PC-9 (cell line): ENCODE data around the gene SERPINB4.

Experiments used
- EZH2 ChIP-seq: fragments of 200-600 bp; sonication (generic); IDR thresholded peaks from 2 replicates; pipeline ENCODE4 v1.8.0; 2017; ENCODE audit warnings: antibody characterized with exemption, low read depth
- TF ChIP-seq, protein P1 (sequence below): fragments of 200-600 bp; sonication (generic); conservative IDR thresholded peaks from 2 replicates; pipeline ENCODE4 v1.6.1; 2017; ENCODE audit warnings: mixed run types, antibody characterized with exemption, mild to moderate bottlenecking, moderate library complexity

- TF ChIP-seq, protein P1, sequence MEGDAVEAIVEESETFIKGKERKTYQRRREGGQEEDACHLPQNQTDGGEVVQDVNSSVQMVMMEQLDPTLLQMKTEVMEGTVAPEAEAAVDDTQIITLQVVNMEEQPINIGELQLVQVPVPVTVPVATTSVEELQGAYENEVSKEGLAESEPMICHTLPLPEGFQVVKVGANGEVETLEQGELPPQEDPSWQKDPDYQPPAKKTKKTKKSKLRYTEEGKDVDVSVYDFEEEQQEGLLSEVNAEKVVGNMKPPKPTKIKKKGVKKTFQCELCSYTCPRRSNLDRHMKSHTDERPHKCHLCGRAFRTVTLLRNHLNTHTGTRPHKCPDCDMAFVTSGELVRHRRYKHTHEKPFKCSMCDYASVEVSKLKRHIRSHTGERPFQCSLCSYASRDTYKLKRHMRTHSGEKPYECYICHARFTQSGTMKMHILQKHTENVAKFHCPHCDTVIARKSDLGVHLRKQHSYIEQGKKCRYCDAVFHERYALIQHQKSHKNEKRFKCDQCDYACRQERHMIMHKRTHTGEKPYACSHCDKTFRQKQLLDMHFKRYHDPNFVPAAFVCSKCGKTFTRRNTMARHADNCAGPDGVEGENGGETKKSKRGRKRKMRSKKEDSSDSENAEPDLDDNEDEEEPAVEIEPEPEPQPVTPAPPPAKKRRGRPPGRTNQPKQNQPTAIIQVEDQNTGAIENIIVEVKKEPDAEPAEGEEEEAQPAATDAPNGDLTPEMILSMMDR = no peak
- no peak for TF ChIP-seq EZH2
These were observed 40.7 kb upstream of the SERPINB4 start for GRCh38 chr18:63684718-63685117.
